HG03378 (cell line): ENCODE results near the gene USP15.

Experiments
- ATAC-seq: cut with Tn5 transposase; IDR thresholded peaks from one replicate; pipeline ENCODE4 v1.9.1; 2021; ENCODE audit warnings: mild to moderate bottlenecking, moderate library complexity; ENCODE audit not compliant: unreplicated experiment

Gene USP15

DNA sequence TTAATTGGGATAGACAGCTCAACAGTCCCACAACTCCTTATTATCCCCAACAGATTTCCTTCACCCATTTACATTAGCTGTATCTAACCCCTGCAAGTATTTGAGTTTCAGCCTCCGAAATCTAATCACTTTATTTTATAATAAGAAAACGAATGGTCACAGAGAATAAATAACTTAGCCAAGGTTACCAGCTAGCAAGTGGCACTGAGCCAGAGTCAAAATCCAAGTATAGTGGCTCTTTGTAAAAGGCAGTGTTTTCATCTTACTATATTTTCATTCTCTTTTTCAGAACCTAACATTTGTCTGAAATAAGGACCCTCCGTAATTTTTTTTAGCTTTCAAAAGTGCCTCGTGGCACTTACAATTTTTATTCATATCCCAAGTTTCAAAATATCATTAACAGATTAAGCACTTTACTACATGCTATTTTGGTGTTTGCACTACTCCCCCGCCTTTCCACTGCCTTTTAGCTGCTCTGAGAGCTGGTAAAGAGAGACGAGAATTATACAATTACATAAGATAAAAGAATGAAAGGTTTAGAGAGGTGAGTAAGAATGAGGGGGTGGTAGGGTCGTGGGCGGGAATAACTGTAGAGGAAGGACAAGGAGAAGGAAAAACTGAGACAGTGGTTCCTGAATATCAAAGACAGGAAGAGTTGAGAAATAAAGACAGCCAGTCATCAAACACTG lies 3.7 kb upstream of the USP15 start:
- no peak for ATAC-seq

DNA sequence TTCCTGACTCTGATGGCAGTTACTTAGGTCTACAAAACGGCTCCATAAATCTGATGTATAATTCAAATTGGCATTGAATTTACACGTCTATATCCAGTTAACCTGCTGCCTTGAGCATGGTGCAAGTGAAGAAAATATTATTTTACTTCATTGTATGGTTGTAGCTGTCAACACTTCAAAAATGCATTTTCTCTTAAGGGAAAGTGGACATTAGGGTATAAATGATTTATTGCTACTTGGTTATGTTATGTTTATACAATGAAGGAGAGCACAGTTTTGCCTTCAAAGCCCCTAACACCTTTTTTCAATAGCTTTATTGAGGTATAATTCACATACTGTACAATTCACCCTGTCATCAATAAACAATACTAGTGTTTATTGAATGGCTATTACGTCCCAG lies 2.0 kb upstream of the USP15 start:
- ATAC-seq, result no peak

DNA sequence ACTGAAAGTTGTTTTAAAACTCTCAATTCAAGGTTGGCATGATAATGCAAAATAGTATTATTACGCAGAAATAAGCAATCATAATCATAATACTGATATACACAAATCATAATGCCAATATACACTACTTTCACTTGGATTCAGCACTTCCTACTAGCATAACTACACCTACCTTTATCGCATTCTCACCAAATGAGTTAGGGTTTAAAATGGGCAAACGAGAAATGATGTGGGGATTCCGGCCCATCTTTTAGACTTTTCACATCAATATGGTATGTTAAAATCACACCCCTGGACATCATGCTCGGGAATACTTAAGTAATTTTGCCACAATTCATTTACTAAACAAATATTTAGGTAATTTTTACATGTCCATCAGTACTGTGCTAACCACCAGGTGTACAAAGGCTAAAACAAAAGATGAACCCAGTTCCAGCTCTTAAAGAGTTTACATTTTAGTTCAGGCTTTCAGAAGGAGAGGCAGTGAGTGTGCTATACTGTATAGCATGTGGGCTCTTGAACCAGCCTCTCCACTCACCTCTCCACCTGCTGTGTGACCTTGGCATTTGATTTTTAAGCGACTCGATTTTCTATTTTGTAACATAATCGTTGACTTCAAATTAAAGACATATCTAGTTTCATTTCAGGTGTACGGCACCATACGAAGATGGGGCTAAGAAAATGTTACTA lies 1.1 kb upstream of the USP15 start:
- ATAC-seq, result peak; percentile 13

DNA sequence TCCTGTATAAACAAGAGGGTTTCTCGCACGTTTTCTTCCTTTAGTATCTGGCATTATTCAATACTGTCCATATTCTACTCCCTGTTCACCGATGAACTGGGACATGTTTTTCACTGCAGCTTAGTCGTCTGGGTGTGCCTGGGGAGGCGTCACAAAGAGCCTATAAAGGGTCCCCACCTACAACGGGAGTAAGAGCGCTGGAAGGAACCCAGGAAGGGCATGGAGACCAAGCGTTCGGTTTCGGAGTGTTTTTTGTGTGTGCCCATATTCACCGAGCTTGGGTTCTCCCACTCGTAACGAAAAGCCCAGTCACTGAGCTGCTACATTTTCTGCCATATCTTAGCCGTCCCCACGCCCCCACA lies 592 bp upstream of the USP15 start:
- ATAC-seq, result peak; percentile 12

DNA sequence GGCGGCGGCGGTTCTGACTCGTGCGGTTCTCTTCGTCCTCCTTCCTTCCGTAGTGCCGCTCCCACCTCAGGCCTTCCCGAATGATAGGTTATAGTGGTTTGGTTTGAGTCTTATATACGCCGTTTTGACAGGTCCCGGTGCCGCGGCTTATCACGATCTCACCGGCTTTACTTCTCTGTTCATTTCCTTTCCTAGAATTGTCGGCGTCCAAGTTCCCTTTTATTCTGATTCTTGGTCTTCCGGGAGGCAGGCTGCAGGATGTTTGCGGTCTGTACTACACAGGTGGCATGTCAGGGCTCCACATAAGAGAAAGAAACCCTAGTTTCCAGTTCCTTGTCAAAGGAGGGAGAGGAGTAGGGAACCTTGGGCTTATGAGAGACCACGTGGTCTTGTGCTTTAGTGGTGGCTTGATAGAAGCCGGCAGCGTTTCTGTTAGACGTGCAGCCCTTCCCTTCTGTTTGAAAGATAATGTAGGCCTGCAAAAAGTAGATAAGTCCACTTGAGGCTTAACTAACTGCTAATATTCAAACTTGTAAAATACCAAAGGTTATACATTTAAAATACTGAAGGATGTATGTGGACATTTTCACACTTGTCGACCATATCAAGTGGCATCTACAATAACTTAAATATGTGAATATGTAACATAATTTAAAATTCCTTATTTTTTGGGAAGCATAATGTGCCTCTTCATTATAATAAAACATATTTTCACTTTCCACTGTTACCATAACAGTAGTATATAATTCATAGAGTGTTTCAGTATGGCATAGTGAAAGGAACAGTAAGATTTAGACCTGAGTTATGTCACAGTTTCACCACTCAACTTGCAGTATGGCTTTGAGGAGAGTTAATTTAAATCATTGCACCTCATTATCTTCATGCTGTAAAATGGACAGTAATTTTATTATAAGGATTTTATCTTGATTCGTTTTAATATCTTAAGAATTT lies 804 bp downstream of the USP15 start:
- peak; percentile 53 for ATAC-seq

DNA sequence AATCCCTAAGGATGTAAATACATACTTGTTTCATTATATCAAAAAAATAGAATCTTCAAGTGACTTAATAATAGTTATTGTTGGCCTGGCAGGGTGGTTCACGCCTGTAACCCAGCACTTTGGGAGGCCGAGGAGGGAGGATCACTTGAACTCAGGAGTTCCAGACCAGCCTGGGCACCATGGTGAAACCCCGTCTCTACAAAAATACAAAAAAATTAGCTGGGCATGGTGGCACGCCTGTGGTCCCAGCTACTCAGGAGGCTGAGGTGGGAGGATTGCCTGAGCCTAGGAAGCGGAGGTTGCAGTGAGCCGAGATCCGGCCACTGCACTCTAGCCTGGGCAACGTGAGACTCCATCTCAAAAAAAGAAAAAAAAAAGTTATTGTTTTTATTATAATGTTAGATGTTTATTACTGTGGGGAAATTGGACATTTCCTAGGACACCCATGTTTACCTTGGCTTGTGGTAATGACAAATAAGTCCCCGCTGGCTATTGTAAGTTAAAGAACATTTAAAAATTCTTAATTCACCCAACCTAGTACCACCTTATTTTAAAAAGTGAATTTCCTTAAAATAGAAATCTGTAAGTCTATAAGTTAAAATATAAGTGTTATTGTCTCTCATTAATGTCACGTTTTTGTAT lies 1.8 kb downstream of the USP15 start:
- ATAC-seq, result no peak

DNA sequence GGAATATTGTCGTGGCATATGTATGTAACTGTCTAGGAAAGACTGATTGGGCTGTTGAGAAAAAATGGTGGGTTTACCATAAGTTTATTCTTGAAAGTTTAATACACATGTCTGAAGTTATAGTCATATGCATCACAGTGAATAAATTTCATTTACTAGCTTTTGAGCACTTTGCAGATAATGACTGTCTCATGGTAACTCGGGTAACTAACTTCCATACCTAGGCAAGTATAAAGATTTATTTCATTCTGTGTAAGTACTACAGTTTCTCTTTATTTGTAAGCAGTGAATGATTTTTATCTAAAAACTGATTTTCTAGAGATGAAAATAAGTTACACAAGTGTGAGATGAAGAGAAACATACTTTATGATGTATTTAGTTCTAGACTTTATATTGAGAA lies 3.0 kb downstream of the USP15 start:
- ATAC-seq, result no peak

DNA sequence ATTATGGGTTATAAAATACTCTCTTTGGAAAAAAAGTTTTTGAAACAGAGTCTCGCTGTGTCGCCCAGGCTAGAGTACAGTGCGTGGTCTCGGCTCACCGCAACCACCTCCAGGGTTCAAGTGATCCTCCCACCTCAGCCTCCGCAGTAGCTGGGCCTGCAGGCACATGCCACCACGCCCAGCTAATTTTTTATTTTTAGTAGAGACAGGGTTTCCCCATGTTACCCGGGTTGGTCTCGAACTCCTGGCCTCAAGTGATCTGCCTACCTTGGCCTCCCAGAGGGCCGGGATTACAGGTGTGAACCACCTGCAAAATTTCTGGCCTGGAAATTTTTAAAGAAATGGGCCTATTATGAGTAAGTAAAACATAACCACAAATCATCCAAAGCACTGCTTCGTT lies 3.8 kb downstream of the USP15 start:
- ATAC-seq, result no peak

DNA sequence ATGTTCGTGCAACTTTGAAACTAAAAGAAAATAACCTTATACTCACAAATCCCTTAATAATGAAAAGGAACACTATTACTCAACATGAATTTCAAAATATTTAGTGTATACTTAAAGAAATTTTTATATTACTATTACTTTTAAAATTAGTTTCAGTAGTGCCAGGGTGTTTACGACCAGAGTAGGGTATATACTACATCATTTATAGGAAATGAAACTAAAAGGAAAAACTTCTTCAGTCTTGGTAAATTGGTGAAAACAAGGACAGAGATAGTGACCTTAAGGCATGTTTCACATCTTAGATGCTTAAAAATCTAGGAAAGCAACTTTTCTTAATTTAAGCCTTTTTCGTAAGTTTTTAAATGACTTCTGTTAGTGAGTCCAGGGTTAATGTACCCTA lies 4.5 kb downstream of the USP15 start:
- ATAC-seq, result peak; percentile 12

DNA sequence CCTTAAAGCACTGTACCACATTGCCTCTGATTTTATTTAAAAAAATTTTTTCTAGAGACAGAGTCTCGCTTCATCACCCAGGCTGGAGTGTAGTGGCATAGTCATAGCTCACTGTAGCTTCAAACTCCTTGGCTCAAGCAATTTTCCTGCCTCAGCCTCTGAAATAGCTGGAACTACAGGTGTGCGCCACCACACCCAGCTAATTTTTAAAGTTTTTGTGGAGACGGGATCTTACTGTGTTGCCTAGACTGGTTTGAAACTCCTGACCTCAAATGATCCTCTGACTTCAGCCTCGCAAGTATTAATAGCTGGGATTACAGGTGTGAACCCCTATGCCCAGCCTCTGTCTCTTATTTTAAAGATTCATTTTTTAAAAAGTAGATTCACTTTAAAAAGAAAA lies 5.3 kb downstream of the USP15 start:
- ATAC-seq, result no peak

DNA sequence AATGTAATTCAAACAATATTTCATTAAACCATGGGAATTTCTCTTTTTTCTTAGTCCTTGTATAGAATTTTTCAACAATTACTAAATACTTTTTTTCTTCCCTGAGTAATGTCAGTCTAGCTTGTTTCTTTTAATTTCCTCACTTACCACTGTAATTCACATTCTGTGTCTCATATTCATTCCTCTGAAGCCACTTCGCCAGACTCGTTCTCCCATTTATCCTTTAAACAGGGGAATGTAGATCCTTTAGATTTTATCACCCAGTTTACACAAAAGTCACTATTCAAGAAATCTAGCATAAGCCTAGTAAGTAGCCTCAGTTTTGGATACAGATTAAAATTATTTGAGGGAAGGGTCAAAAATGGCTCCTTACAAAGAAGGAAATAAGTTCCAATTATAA lies 6.8 kb downstream of the USP15 start:
- ATAC-seq, result no peak

DNA sequence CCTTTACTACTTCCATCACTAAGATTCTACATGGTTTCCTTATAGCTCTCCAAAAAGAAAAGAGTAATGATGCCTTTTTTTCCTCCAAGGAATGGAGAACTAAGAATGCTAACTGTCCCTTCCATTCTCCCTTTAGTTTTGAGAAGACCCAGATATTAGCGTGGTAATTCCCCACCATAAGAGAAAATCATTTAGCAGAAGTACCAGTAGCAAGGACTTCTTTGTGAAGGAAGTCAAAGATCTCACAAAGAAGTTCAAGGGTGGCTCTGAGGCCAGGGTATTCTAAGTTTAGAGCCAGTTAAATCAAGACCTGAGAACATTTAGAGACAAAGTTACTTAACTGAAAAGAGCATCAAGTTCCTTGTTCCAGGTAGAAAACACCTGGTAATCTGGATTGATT lies 7.3 kb downstream of the USP15 start:
- peak; percentile 47 for ATAC-seq

DNA sequence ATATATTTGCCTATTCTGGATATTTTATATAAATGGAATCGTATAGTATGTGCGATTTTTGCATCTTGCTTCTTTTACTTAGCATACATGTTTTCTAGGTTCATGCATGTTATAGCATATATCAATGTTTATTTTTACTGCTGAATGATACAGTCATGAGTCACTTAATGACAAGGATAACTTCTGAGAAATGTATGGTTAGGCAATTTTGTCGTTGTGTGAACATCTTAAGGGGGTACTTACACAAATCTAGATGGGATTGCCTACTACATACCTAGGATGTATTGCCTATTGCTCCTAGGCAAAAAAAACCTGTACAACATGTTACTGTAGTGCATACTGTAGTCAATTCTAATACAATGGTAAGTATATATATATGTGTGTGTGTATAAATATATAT lies 8.8 kb downstream of the USP15 start:
- no peak for ATAC-seq

DNA sequence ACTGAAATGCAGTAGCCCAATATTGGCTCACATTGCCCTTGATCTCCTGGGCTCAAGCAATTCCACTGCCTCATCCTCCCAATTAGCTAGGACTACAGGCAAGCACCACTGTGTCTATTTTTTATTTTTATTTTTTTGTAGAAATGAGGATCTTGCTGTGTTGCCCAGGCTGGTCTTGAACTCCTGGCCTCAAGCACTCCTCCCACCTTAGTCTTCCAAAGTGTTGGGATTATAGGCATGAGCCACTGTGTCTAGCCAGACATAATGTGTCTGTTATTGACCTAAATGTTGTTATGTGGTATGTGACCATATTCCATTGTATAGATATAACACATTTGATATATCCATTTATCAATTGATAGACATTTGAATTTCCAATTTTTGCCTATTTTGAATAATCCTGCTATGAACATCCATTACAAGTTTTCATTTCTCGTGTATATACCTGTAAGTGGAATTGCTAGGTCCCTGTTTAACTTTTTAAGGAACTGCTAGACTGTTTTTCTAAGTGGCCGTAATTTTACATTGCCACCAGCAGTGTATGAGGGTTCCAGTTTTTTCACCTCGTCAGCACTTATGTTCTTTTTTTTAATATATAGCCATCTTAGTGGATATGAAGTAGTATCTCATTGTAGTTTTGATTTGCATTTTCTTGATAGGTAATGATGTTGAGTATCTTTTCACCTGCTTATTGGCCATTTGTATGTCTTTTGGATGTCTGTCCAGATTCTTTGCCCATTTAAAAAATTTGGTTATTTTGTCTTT lies 9.4 kb downstream of the USP15 start:
- no peak for ATAC-seq

DNA sequence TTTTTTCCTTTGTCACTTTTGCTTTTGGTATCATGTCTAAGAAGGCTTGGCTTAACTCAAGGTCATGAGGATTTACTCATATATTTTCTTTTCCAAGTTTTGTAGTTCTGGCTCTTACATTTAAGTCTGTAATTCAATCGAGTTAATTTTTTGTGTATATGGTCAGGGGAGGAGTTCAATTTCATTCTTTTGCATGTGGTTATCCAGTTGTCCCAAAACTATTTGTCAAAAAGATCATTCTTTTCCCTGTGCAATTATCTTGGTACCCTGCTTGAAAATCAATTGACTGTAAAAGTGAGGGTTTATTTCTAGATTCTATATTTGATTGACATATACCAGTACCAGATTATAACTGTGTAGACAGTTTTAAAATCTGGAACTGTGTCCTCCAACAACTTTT lies 10.2 kb downstream of the USP15 start:
- no peak for ATAC-seq

DNA sequence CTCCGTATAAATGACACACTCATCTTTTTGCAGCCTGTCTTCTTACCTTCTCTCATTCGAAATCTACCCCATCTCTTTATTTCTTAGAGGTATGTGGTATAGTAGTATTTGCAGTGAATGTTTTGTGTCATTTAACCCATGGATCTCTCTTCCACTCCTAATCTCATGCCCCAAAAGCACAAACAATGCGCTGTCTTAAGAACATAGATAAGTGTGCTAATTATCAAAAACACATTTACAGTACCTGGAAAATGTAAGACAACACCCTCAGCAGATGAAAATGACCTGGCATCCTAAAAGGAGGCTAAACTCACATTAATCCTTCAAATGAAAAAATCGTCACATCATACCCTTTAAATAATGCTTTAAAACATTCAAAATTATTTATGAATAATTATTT lies 10.7 kb downstream of the USP15 start:
- no peak for ATAC-seq

DNA sequence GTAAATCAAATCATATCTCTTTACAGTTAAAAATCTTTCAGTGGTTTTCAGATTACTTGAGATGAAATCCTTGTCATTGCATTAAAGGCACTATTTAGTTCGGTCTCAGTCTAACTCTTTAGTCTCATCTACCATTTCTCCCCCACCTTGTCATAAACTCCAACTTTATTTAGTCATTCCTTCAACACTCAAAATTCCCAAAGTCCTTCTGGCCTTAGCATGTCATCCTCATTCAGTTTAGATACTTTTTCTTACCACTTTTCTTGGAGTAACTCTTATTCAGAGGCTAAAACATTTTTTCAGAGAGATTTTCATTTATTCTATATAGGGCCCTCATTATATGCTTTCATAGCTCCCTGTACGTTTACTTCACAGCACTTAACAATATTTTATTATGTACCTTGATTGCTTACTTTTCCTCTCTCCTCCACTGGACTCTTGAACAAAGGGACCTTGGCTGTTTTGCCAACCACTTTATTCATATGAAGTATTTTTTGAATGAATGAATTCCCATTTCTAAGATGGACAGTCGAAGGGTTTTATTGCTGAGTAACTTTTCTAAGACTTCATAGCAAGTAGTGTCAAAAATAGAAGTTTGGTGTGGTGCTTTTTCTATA lies 12.8 kb downstream of the USP15 start:
- no peak for ATAC-seq

DNA sequence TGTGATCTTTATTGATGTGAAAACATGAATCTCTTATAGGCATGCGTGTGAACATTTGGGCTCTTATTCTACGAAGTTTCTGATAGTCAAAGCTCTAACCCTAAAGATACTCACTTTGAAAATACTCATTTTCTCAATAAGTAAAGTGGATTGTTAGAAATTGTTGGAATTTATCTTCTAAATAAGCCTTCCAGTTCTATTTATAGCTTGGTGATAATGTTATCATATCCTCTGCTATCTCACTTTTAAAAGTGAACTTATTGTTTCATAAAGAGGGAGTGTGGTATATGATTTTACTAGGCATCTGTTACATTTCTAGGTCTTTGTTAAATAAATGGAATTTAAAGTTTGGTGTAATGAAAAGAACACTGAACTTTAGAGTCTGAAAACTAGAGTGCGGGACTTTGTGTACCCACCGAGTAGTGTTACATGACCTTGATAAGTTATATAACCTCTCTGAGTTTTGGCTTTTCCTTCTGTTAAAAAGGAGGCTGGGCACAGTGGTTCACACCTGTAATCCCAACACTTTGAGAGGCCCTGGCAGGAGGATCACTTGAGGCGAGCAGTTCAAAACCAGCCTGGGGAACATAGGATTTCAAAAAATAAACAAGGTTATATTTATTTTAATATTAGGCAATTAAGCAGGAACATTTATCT lies 13.6 kb downstream of the USP15 start:
- no peak for ATAC-seq

DNA sequence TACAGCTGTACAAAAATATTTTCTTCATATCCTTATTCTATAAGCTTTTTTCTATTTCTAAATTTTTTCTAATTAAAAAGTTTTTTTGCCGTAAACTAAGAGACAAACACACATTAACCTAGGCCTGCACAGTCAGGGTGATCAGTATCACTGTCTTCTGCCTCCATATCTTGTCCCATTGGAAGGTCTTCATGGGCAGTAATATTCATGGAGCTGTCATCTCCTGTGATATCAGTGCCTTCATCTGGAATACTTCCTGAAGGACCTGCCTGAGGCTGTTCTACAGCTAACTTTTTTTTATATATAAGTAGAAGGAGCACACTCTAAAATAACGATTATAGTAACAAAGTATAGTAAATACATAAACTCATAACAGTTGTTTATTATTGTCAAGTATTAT lies 17.8 kb downstream of the USP15 start:
- ATAC-seq, result no peak

DNA sequence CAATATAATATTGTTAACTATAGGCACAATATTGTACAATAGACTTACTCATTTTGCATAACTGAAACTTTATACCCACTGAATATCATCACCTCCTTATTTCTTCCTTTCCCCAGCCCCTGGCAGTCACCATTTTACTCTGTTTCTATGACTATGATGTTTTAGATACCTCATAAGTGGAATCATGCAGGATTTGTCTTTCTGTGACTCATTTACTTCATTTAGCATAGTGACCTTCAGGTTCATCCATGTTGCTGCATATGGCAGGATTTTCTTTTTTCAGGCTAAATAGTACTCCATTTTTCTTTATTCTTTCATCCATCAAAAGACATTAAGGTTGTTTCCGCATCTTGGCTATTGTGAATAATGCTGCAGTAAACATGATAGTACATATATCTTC lies 18.9 kb downstream of the USP15 start:
- ATAC-seq, result no peak
